Measurements from ENCODE around the gene CNTRL.
"Not testable (repeated sequence)": the region's sequence is repeated elsewhere in the genome, so short reads cannot be mapped to it uniquely, and the experiment has no call there.

Gene CNTRL

GRCh38 chr9:121133104-121133816 is 58.5 kb downstream of the CNTRL start:
- no peak for DNase-seq

- DNase-seq = no peak
Measured at GRCh38 chr9:121135642-121136041, 60.9 kb downstream of the CNTRL start.

GRCh38 chr9:121138561-121138960 is 63.8 kb downstream of the CNTRL start:
- no peak for DNase-seq

- no peak for DNase-seq
Measured at GRCh38 chr9:121138973-121139372, 64.2 kb downstream of the CNTRL start.

GRCh38 chr9:121140162-121140561 is 65.4 kb downstream of the CNTRL start:
- DNase-seq = no peak

GRCh38 chr9:121141306-121141705 is 66.6 kb downstream of the CNTRL start:
- no peak for DNase-seq

GRCh38 chr9:121141706-121142105 is 67.0 kb downstream of the CNTRL start:
- no peak for DNase-seq

GRCh38 chr9:121143771-121144170 is 69.0 kb downstream of the CNTRL start:
- DNase-seq = no peak

GRCh38 chr9:121144482-121144881 is 69.7 kb downstream of the CNTRL start:
- no peak for DNase-seq

- no peak for DNase-seq
Measured at GRCh38 chr9:121150188-121150587, 75.4 kb downstream of the CNTRL start.

GRCh38 chr9:121153642-121154041 is 78.9 kb downstream of the CNTRL start:
- DNase-seq = no peak

- DNase-seq = no peak
Measured at GRCh38 chr9:121154782-121155181, 80.0 kb downstream of the CNTRL start.

- DNase-seq = no peak
Measured at GRCh38 chr9:121156263-121156731, 81.5 kb downstream of the CNTRL start.

- no peak for DNase-seq
Measured at GRCh38 chr9:121157939-121158338, 83.2 kb downstream of the CNTRL start.

- no peak for DNase-seq
Measured at GRCh38 chr9:121160025-121160424, 85.3 kb downstream of the CNTRL start.

GRCh38 chr9:121168052-121168451 is 93.3 kb downstream of the CNTRL start:
- DNase-seq = no peak

- no peak for DNase-seq
Measured at GRCh38 chr9:121169094-121169601, 94.4 kb downstream of the CNTRL start.

GRCh38 chr9:121171236-121171635 is 96.5 kb downstream of the CNTRL start:
- DNase-seq = no peak

- no peak for DNase-seq
Measured at GRCh38 chr9:121172726-121173487, 98.2 kb downstream of the CNTRL start.

- DNase-seq = no peak
Measured at GRCh38 chr9:121173501-121173900, 98.7 kb downstream of the CNTRL start.

- DNase-seq = no peak
Measured at GRCh38 chr9:121178676-121179372, 104.1 kb downstream of the CNTRL start.

GRCh38 chr9:121179373-121179721 is 104.6 kb downstream of the CNTRL start:
- not testable (repeated sequence) for DNase-seq

GRCh38 chr9:121179930-121180681 is 105.4 kb downstream of the CNTRL start:
- DNase-seq = no peak

Measured in right hindlimb (tissue), 1 donor.